NCI-H1092 treated with DMSO at 0.1 percent for 48 hours (cell line): ENCODE results near the gene FUT7.

Experiments
- DNase-seq: peaks from one replicate; lab custom pipeline; 2025; lab: John Stamatoyannopoulos, UW

The FUT7 gene, protein sequence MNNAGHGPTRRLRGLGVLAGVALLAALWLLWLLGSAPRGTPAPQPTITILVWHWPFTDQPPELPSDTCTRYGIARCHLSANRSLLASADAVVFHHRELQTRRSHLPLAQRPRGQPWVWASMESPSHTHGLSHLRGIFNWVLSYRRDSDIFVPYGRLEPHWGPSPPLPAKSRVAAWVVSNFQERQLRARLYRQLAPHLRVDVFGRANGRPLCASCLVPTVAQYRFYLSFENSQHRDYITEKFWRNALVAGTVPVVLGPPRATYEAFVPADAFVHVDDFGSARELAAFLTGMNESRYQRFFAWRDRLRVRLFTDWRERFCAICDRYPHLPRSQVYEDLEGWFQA

DNA sequence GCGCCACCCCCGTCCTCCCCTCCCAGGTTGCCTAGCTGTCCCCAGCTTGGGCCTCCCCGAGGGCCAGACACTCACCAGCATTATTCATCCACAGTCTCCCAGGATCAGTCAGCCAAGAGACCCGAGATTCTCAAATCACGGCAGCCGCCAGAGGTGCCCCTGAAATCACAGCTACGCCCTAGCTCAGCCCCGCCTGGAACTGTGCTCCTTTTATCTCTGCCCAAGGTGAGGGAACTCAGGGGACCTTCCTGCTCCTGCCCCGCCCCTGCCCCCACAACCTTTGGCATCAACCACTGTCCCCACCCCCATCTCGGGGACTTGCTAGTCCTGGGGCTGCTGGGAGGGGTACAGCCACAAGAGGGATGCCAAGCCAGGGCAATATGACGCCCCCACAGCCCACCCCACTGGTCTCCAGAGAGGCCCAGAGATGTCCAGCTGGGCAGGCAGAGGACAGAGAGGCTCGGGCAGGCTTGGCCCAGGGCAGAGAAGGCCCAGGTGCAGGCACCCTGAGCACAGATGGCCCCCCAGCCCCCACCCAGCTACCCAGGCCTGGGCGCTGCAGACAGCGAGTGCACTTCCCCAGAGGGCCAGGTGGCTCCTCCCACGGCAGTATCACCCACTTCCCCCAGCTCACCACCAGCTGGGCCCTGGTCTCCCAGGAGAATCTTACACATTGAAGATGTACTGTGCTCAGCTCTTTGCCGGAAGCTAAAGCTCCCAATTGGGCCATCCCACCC lies at the start of gene FUT7:
FUT7 (minus strand) TSS at position 185 of the 737 bp plus-strand sequence; CDS start at position 88, 97 bp downstream.
- DNase-seq, result no peak

DNA sequence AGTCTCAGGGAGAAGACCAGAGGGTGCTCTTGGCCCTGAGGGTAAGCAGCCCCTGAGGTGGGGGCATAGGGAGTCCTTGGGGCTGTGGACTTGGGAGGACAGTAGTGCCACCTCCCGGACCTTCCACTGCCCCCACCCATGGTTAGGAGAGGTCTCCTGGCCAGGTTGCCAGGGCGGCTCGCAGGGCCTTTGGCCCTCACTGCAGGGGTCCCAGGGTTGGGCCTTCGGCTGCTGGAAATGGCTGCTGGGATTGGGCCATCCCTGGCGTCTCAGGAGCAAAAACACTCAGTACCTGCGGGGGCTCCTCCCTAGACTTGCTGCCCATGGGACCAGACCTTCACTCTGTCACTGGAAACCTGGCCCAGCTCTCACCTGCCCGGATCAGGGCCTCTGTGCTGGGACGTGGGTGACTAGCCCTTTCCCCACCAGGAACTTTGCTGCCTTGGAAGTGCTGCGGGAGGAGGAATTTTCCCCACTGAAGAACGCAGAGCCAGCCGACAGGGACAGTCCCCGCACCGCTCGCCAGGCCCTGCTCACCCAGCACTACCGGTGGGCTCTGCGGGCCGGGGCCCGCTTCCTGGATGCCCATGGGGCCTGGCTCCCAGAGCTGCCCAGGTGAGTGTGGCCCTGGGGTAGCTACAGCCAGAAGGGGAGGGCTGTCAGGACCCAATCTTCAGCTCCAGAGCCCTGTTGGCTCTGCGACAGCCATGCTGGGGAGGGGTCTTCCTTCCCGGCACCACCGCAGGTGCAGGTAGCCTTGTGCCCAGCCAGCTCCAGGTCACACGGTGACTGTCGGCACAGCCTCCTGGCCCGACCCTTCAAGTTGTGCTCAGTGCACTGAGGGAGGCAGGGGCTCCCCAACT lies 48.6 kb upstream of the FUT7 start:
- no peak for DNase-seq

DNA sequence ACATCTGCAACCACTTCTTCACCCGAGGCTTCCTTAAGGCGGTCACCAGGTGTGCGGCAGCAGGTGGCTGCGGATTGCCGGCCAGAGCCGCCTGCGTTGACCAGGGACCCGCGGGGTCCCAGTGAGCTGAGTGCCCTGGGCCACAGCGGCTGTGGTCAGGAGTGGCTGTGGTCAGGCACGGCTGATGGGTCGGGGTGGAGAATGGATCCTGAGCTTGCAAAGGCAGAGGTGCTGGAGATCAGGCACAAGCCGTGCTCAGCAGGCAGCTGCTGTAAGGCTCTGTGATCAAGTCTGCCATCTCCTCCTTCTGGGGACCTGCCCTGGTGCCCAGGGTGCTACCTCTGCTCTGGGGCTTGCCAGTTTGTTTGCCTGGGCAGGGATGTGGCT lies 47.5 kb upstream of the FUT7 start:
- no peak for DNase-seq

DNA sequence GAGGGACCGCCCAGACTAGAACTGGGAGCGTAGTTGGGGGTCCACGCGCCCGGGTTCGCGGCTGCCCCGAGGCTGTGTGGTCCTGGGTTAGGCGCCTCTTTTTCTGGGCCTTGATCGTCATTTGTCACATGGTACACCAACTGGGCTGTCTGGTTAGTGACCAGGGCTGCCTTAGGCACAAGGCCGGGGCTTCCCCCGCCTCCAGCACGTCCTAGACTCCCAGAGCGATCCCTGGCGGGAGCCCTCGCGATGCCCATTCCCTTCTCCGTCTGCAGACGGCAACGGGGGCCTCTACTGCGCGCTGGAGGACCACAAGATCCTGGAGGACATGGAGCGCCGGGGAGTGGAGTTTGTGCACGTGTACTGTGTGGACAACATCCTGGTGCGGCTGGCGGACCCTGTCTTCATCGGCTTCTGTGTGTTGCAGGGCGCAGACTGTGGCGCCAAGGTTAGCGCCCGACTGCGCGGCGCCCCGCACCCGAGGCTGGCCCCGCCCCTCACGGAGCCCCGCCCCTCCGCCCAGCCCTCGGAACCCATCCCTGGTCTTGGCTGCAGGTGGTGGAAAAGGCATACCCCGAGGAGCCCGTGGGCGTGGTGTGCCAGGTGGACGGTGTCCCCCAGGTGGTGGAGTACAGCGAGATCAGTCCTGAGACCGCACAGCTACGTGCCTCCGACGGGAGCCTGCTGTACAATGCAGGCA lies 47.0 kb upstream of the FUT7 start:
- no peak for DNase-seq

DNA sequence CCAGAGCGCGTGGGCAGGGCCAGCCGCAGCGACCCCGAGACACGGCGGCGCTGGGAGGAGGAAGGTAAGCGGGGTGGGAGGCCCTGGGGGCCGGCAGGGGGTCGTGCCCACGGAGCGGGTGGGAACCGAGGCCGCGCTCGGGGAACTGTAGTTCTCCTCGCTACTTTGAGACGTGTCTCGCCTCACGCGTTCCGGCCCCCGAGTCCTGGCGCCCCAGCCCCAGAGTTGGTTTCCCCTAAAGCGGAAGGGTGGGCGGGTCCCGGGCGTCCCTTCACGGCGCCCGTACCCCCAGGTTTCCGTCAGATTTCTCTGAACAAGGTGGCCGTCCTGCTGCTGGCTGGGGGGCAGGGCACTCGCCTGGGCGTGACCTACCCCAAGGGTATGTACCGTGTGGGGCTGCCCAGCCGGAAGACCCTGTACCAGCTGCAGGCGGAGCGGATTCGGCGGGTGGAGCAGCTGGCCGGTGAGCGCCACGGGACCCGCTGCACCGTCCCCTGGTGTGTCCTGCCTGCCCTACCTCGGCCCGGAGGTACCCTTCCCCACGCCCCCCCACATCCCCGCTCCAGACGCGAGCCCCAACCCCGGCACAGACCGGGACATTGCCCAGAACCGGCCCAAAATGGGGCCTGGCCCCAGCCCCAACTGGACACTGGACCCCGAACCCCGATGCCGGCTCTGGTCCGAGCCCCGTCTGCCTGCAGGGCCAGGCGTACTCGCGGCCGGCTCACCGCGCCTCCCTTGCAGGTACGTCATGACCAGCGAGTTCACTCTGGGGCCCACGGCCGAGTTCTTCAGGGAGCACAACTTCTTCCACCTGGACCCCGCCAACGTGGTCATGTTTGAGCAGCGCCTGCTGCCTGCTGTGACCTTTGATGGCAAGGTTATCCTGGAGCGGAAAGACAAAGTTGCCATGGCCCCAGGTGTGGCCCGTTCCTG lies 46.1 kb upstream of the FUT7 start:
- DNase-seq, result no peak

DNA sequence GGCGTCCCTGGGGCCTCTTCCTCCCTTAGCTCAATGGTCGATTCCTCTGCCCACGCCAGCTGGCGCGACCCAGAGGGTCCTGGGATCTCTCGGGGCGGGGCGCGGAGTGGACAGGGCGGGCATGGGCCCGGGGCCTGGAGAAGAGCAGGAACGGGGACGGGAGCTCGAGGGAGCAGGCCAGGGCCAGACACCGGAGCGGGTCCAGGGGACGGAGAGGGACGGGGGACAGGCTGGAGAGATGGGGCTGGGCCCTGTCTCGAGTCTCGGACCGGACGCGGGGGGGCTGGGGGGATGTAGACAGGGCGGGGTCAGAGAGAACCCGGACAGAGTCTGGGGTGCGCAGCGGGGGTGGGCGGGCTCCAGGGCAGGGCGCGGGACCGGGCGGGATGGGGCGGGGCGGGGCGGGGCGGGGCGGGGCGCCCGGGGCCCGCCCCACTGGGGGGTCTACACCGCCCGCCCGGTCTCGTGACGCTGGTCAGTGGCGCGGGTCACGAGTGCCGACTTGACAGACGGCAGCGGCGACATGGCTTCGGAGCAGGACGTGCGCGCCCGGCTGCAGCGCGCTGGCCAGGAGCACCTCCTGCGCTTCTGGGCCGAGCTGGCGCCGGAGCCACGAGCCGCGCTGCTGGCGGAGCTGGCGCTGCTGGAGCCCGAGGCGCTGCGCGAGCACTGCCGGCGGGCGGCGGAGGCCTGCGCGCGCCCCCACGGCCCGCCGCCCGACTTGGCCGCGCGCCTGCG lies 45.3 kb upstream of the FUT7 start, which contains the start of gene UAP1L1:
UAP1L1 (plus strand) TSS at position 508 of the 738 bp plus-strand sequence; CDS start at position 524, 16 bp downstream.
- DNase-seq, result peak; percentile 14

DNA sequence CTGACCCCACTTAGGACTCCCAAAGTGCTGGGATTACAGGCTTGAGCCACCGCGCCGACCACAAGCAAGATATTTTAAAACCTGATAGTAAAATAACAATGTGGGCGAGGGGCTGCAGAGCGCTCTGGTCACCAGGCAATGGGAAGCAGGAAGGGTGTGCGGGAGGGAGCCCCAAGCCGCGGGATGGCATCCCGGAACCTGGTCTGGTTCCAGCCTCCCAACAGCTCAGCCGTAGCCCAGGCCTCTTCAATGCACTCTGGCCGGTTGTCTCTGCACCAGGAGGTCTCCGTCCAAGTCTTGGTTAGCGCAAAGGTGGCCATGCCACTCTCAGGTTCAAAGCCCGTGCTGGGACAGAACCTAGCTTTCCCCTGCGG lies 44.7 kb upstream of the FUT7 start:
- no peak for DNase-seq

DNA sequence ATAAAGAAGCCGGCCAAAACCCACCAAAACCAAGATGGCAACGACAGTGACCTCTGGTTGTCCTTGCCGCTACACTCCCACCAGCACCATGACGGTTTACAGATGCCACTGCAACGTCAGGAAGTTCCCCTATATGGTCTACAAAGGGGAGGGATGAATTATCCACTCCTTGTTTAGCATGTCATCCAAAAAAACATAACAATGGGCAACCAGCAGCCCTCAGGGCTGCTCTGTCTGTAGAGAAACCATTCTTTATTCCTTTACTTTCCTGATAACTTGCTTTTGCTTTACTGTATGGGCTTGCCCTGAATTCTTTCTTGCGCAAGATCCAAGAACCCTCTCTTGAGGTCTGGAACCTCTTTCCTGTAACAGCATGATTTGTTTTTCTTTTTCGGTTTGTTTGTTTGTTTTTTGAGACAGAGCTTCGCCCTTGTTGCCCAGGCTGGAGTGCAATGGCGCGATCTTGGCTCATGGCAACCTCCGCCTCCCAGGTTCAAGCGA lies 43.4 kb upstream of the FUT7 start:
- no peak for DNase-seq

DNA sequence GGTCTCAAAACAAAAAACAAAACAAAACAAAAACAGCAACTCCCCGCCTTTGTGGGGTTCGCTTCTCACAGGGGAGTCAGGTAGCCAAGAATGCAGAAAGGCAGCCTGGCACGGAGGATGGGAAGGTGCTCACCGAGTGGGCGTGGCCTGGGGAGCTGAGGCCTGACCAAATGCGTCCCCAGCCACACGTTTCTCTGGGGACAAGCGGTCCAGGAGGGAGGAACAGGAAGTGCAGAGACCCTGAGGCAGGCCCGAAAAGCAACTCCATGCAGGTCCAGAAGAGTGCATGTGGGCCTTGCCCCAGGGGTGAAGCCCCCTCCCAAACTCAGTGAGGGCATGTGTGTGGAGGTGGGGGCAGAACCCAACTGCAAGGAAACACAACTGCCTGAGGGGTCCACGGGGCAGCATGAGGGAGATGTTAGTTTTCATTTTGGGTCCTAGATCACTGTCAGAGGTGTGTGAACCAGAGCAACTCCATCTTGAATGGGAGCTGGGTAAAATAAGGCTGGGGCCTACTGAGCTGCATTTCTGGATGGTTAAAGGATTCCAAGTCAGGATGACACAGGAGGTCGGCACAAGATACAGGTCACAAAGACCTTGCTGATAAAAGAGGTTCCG lies 42.9 kb upstream of the FUT7 start:
- no peak for DNase-seq

DNA sequence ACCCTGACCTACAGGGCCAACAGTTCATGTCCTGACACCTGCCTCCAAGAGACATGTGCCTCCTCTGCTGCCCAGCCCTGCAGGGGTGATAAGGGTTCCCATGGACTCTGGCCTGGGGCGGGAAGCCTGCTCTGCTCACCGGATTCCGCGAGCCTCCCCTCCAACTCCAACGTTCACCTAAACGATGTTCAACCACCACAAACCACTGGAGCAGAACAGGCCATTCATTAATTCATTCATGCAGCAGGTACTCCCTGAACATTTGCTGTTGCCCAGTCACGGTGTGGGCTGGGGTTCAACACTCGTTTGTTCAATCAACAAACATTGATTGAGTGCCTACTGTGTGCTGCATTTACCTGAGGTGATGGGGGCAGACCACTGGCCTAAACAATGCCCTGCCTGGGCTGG lies 42.1 kb upstream of the FUT7 start:
- no peak for DNase-seq

DNA sequence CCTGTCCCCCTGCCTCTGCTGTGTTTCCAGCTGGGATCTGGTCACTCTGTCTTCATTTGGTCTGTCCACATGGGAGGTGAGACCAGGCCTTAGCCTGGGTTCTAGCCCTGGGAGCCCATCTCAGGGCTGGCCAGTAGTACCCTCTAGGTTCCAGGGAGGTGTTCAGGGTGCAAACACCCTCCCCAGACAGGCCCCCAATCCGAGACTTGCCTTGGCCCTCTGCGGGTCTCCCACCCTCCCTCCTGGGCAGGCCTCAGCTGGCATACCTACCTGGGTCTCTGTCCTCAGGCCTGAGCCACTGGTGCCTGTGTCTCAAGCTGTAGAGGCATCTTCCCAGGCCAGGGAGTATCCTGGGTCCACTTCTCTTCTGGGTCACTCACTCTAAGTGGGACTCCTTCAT lies 39.4 kb upstream of the FUT7 start:
- DNase-seq, result no peak

DNA sequence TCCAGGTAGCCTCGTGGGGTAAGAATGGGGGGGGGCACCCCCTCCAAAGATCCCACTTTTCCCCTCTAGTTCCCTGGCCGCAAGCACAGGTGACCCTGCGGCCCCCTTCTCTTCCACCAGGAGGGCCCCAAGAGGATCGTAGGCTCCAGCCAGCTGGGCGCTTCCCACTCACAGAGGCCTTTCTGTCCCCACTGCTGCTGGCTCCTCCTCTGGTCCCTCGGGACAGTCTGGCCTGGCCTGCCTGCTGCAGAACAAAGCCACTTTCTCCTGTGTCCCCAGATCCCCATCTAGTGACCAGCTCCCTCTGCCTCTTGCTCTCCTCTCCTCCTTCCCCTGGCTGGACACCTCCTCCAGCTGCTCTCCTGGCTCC lies 39.0 kb upstream of the FUT7 start:
- peak; percentile 75 for DNase-seq

DNA sequence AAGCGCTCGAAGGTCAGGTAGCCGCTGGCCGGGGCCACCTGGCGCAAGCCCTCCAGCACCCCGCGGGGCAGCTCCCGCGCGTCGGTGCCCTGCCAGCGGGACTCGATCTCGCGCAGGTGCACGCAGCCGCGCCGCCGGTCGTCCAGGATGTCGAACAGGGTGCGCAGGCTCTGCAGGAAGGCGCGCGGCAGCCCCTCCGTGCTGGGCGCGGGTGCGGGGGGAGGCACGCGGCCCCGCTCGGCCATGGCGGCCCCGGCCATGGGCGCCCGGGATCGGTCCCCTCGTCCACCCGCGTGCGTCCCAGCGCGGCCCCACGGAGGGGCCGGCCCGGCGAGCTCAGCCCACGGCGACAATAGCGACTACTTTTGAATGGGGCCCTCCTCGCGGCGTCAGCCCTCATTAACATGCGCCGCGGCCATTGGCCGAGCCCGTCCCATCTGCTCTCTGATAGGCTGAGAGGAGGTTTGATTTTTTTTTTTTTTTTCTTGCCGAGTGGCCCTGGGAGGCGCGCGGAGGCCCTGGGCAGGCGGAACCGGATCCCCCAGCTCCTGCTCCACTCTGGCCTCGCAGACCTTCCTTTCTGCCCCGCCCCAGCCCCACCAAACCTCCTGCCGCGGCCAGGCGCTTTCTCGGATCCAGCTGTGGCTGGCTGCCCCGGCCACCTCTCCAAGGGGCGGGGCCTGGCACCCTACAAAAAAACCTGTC lies 38.5 kb upstream of the FUT7 start, which contains the start of gene SAPCD2:
SAPCD2 (minus strand) TSS at position 357 of the 705 bp plus-strand sequence; CDS start at position 260, 97 bp downstream.
- DNase-seq, result peak; percentile 94

DNA sequence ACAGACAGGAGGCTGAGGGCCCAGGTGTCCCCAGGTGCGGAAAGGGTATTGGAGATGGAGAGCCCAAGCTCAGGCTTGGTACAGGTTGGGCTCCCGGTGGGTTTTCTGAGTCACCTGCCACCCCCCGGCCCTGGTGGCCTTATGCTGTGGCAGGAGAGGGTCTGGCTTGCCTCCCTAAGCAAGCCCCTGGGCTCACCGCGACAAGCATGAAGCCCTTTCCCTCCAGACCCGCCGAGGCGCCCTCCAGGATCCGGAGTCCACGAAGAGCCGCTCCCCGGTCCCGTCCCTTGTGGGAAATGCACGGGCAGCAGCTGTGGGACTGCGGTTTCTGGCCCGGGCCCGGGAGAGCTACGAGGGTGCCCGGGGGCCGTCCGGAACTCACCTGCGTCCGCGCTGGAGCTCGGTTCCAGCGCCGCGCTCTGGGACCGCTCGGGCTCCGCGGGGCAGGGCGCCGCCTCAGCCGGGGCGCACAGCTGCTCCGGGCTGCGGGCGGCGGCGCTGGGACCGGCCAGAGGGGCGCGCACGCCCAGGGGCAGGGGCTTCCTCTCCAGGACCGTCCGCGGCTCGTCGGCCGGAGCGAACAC lies 37.7 kb upstream of the FUT7 start:
- DNase-seq, result no peak

DNA sequence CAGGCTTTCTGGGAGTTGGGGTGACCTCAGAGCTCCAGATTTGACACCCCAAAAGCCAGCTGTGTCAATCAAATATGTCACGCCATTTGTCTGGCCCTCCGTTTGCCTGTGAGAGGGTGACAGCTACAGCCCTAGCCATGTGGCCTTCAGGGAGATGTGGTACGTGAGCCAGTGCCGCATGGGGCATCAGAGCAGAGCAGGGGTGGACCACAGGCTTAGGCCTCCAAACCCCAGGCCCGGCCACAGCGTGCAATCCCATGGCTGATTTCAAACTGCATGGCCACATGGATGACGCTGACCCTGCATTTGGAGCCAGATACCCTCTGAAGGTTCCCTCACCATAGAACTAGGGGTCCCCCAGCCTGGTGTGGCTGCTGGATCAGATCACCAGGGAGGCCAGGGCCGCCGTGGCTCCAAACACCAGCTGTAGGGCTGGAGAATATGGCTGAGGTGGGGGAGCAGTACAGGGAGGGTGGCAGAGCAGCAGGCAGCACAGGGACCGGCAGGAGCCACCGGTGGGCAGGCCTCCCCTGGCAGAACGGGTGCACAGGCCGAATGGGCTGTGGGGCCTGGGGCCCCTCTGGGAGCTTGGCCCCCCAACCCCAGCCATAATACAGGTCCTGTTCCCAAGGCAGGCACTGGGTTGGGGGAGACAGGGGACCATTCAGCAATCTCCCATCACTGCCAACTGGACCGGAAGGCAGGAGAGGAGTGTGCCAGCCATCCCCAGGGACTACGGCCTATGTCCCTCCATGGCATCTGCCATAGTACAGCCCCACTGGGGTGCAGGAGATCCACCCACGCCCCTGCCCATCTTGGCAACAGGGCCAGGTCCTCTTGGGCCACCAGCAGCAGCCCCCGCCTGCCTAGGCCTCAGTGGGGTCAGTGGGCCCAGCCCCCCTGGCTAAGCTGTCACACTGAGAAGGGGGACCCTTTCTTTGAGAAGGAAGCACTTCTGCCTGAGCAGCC lies 36.9 kb upstream of the FUT7 start:
- no peak for DNase-seq

DNA sequence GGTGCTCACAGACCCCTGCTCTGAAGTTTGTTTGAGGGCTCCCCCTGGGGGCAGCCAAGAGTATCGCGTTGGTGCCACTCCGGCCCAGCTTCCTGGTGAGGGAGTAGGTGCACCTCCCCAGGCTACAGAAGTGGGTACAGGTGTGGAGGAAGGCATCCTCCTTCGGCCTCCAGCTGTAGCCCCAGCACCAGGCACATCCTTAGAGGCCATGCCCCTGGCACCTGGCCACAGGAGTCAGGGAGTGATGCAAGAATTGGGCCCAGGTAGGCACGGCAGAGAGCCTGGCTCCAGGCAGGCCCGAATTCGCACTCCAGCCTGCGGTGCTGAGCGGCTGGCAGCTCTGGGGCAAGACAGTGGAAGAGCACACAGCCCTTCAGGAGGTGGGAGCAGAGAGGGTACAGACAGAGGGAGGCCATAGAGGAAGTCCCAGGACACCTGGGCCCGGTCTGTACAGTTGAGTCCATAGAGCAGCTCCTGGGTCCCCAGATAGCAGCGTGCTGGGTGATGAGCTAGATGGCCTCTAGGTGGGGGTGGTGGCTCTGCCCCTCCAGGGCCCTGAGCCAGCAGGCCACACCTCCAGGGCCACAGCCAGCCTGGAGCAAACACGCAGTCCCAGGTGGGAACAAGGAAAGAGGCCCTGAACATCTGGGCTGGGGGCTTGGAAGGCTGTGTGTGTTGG lies 36.1 kb upstream of the FUT7 start:
- DNase-seq, result peak; percentile 70
